Tibial nerve (tissue), 4 donors: Measurements from ENCODE around the gene SPIRE2. TPM values are rescaled to one million over a fixed set of nuclear protein-coding genes. Genes with fewer than 3 reads are reported as not detected.
"Not testable (repeated sequence)": the region's sequence is repeated elsewhere in the genome, so short reads cannot be mapped to it uniquely, and the experiment has no call there.

ENCODE experiments used
- DNase-seq, 2 donors: peaks; one replicate each; pipeline ENCODE4 v3.0.0-alpha.2; 2019; ENCODE audit warnings: low spot score in 2 of 2
- H3K27ac ChIP-seq, 4 donors: fragments of 200-600 bp; sonication (generic) in 3 of 4; one replicate each; pipeline ENCODE4 v1.5.1; 2017 to 2019; ENCODE audit warnings: mild to moderate bottlenecking in 1 of 4
- H3K27me3 ChIP-seq, 2 donors: fragments of 200-600 bp; sonication (generic) in 1 of 2; one replicate each; pipeline versions ENCODE4 v1.5.1 to v1.6.0; 2017 to 2019
- H3K36me3 ChIP-seq, 3 donors: fragments of 200-600 bp; sonication (generic); one replicate each; pipeline ENCODE4 v1.5.1; 2018 to 2019
- H3K4me1 ChIP-seq, 4 donors: fragments of 200-600 bp; sonication (generic) in 3 of 4; one replicate each; pipeline ENCODE4 v1.5.1; 2017 to 2019
- H3K4me3 ChIP-seq, 4 donors: fragments of 200-600 bp; sonication (generic) in 3 of 4; one replicate each; pipeline ENCODE4 v1.5.1; 2017 to 2019; ENCODE audit warnings: mild to moderate bottlenecking in 1 of 4, moderate library complexity in 1 of 4
- H3K9me3 ChIP-seq, 4 donors: fragments of 200-600 bp; sonication (generic) in 3 of 4; one replicate each; pipeline ENCODE4 v1.5.1; 2017 to 2019
- CTCF ChIP-seq, 5 experiments: fragments of 200-600 bp in 3 of 5; fragments of 450-650 bp in 2 of 5; sonication (generic) in 3 of 5; IDR thresholded peaks; one replicate each; pipeline ENCODE4 v1.5.1; 2016 to 2019; ENCODE audit warnings: antibody characterized with exemption in 5 of 5, mild to moderate bottlenecking in 3 of 5, moderate library complexity in 2 of 5
- EP300 ChIP-seq, 2 donors: sonication (generic); formaldehyde crosslinking; IDR thresholded peaks; one replicate each; pipeline ENCODE4 v1.6.1; 2017; ENCODE audit warnings: antibody characterized with exemption in 2 of 2, mild to moderate bottlenecking in 1 of 2
- POLR2A ChIP-seq, 2 donors: fragments of 450-650 bp; IDR thresholded peaks; one replicate each; pipeline ENCODE4 v1.6.1; 2017; ENCODE audit warnings: antibody characterized with exemption in 2 of 2, mild to moderate bottlenecking in 2 of 2, moderate library complexity in 2 of 2
- WGBS, 2 donors: methylation state at CpG; one replicate each; pipeline ENCODE4 v1.1.5; 2018; 5-methylcytosine and 5-hydroxymethylcytosine counted together
- total RNA-seq, 4 donors: library from RNA; depleted of rRNA; stranded (reverse); fragments of >200 nt; gene quantifications; one replicate each; pipeline ENCODE4 v1.1.0, GENCODE V29; 2016

The SPIRE2 gene
- total RNA-seq, 4 donors from 2014 or later = 1.1 to 7.2 (median 3.1) TPM; not detected in 1

- 14 to 17% methylated on average over 19 to 26 of the region's 26 CpGs for WGBS, 2 donors
- TF ChIP-seq POLR2A (IDR thresholded peaks at IDR 0.05) = no peak
- no peak for TF ChIP-seq EP300 (IDR thresholded peaks at IDR 0.05)
- no peak for TF ChIP-seq CTCF (IDR thresholded peaks at IDR 0.05)
- H3K27ac ChIP-seq = peak overlapping the region in 1 of 4 donors; percentile 62
- peak overlapping the region in 3 of 4 donors; percentile 27 to 49 (median 30) for H3K4me3 ChIP-seq
- H3K27me3 ChIP-seq = no peaks in the 10 kb centered on the region
- H3K9me3 ChIP-seq = no peaks in the 10 kb centered on the region
- no peaks in the 10 kb centered on the region for H3K36me3 ChIP-seq
- DNase-seq = no peak
- H3K4me1 ChIP-seq = peaks cover 0 to 17% (median 6%) of the 10 kb centered on the region in 4 donors
These were observed 775 bp downstream of the SPIRE2 start for GRCh38 chr16:89828870-89829629.

GRCh38 chr16:89829630-89830437 lies 1.6 kb downstream of the SPIRE2 start:
- Histone ChIP-seq H3K9me3 (no peaks in the 10 kb centered on the region), H3K27ac (peak overlapping the region in 1 of 4 donors; percentile 15), H3K4me1 (peaks cover 0 to 17% (median 6%) of the 10 kb centered on the region in 4 donors), H3K27me3 (no peaks in the 10 kb centered on the region), H3K4me3 (no peak overlapping the region), H3K36me3 (no peaks in the 10 kb centered on the region)
- DNase-seq = no peak
- TF ChIP-seq POLR2A (IDR thresholded peaks at IDR 0.05) = no peak
- TF ChIP-seq CTCF (IDR thresholded peaks at IDR 0.05) = no peak
- TF ChIP-seq EP300 (IDR thresholded peaks at IDR 0.05) = no peak
- WGBS, 2 donors = 78 to 84% methylated on average over 14 to 17 of the region's 17 CpGs

GRCh38 chr16:89831810-89832328 lies 3.6 kb downstream of the SPIRE2 start:
- Histone ChIP-seq H3K4me3 (no peak overlapping the region), H3K27me3 (no peaks in the 10 kb centered on the region), H3K36me3 (no peaks in the 10 kb centered on the region), H3K4me1 (peaks cover 0 to 17% (median 6%) of the 10 kb centered on the region in 4 donors), H3K9me3 (no peaks in the 10 kb centered on the region), H3K27ac (no peak overlapping the region)
- WGBS, 2 donors = 93 to 94% methylated on average over 25 of the region's 25 CpGs
- TF ChIP-seq EP300 (IDR thresholded peaks at IDR 0.05) = no peak
- TF ChIP-seq POLR2A (IDR thresholded peaks at IDR 0.05) = no peak
- no peak for TF ChIP-seq CTCF (IDR thresholded peaks at IDR 0.05)
- no peak for DNase-seq

- Histone ChIP-seq H3K4me1 (peaks cover 0 to 13% (median 7%) of the 10 kb centered on the region in 4 donors), H3K27ac (peak overlapping the region in 1 of 4 donors; percentile 32)
- not testable (repeated sequence) for DNase-seq, H3K4me3 ChIP-seq, H3K27me3 ChIP-seq, H3K36me3 ChIP-seq, H3K9me3 ChIP-seq
- WGBS, 2 donors = 95 to 97% methylated on average over 26 to 34 of the region's 39 CpGs
These were observed 5.5 kb downstream of the SPIRE2 start for GRCh38 chr16:89833664-89834363.

GRCh38 chr16:89834813-89835363 lies 6.6 kb downstream of the SPIRE2 start:
- H3K4me3 ChIP-seq, H3K27me3 ChIP-seq, H3K27ac ChIP-seq, H3K9me3 ChIP-seq, H3K36me3 ChIP-seq, DNase-seq: not testable (repeated sequence)
- WGBS, 2 donors = 96 to 97% methylated on average over 42 of the region's 42 CpGs
- H3K4me1 ChIP-seq = peaks cover 0 to 13% (median 3%) of the 10 kb centered on the region in 4 donors

GRCh38 chr16:89836484-89836883 lies 8.2 kb downstream of the SPIRE2 start:
- not testable (repeated sequence) for H3K27ac ChIP-seq, H3K36me3 ChIP-seq, H3K4me3 ChIP-seq, DNase-seq, H3K27me3 ChIP-seq, H3K9me3 ChIP-seq
- 77 to 78% methylated on average over 15 of the region's 15 CpGs for WGBS, 2 donors
- peaks cover 0 to 13% (median 3%) of the 10 kb centered on the region in 4 donors for H3K4me1 ChIP-seq
